GM21447 (cell line): ENCODE measurements around the gene CTTNBP2.

Source experiments
- ATAC-seq: cut with Tn5 transposase; IDR thresholded peaks from one replicate; pipeline ENCODE4 v1.9.1; 2021; ENCODE audit not compliant: unreplicated experiment

CTTNBP2 gene

DNA sequence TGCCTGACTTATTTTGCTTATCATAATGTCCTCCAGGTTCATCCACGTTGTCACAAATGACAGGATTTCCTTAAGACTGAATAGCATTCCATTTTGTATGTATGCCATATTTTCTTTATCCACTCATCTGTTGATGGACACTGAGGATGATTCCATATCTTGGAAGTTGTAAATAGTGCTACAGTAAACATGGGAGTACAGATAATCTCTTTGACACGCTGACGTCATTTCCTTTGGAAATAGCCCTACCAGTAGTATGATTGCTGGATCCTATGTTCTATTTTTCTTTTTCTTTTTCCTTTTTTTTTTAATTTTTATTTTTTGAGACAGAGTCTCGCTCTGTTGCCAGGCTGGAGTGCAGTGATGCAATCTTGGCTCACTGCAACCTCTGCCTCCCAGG, 167.6 kb downstream of the CTTNBP2 start:
- ATAC-seq: no peak

DNA sequence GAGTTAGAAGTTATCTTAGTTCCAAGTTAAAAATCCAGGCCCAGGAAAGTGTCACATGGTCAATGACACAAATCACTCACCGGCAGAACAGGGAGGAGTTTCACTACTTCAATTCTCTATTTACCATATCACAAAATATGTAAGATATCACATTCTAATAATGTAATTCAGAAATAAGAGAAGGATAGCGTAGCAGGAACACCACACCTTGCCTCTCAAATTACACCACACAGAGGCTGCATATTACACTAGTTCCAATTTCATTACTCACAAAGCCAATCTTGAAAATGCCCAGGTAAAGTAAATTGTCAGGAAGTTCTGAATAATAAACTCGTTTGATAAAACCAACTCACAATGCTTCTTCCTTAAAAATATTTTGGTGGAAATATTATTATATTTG, 169.2 kb downstream of the CTTNBP2 start:
- ATAC-seq: no peak

DNA sequence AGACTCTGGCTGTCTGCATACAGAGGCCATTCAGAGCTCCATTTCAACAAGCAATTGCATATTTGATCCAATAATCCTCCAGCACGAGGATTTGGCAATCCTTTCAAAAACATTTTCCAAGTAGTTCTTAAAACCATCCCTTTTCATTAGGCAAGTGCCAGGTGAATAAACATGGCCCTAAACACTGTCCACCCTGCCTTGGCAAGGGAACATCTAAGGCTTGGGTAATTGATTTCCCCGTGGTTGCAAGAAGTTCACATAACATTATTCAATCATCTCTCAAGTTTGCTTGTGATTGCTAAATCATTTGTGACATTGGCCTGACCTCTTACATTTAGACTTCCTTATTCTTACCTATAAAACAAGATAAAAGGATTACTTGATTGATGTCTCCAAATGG, 175.2 kb downstream of the CTTNBP2 start:
- no peak for ATAC-seq

DNA sequence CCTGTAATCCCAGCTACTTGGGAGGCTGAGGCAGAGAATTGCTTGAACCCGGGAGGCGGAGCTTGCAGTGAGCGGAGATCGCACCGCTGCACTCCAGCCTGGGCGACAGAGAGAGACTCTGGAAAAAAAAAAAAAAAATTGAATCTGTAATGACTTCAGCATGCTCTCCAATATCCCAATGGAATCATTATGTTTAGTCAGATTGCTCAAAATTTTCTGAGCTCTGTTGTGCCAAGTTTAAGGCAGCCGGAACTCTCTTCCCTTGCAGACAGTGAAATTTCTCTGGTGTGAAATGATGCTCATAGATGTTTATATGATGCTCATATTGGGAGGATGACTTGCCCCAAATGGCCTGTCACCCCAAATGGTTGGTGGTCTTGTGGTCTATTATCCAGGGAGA, 180.9 kb downstream of the CTTNBP2 start:
- no peak for ATAC-seq

DNA sequence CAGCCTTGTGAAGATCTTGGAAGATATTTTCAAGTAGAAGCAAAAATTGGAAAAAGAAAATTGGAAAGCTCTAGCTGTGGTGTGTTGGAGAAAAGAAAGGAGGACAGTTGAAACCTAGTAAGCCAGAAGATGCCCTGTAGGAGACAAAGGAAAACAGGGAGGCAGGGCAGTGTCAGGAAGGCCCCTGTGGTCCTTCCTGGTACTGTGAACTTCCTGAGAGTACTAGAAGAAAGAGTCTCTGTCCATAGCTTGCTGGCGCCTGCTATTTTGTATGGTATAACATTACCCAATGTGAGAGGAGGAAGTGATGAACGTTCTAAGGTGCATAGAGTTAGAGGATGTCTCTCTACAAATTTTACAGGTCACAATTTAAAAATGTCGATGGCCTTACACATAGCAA, 183.1 kb downstream of the CTTNBP2 start:
- ATAC-seq: no peak

DNA sequence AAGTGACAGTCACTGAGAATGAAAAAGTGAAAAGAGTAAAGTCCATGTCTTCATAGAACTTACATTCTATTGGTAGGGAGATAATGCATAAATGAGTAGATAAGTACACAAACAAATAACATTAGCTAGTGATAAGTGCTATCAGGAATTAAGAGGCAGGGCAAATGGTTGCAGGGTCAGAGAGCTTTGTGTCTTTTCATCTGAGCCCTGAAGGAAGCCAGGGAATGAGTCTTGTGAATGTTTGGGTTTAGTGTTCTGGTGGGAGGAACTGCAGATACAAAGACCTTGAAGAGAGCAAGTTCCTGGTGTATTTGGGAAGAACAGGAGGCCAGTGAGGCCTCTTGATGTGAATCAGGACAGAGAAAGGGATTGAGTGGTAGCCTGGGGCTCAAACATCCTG, 183.8 kb downstream of the CTTNBP2 start:
- no peak for ATAC-seq

DNA sequence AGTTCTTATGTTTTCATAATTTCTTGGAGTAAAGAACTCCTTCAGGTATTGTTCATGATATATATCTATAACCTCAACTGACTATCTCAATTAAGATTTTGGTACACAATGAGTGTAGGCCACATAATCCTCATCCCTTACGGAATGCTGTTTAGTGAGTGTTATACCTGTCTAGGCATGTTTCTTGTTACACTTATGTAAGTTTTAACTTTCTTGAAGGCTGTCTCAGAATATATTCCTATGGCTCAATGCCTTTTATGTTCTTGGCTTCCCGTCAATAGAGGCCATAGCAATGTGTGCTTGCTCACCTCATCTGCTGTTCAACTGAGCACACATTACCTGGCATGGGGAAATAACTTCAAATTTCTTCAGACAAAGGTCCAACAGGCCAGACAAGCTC, 185.1 kb downstream of the CTTNBP2 start:
- no peak for ATAC-seq

DNA sequence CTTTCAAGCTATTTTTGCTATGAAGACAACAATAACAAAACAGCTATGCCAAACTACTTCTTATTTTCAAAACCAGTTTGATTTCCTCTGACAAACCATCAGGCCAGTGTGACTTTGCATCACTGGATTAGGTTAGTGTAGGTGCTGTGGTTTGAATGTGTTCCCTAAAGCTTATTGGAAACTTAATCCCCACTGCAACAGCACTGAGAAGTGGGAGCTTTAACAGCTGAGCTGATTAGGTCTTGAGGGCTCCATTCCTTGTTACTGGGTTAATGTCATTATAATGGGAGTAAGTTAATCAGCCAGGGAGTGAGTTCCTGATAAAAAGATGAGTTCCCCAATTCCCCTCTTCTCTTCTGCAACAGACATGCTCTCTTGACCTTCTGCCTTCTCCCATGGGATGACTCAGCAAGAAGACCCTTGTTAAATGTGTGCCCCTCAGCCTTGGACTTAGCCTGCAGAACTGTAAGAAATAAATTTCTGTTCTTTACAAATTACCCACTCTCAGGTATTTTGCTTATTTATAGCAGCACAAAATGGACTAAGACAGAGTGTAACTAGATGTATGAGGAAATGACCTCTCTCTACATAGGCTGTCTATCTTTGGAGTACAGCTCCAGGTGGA, 186.8 kb downstream of the CTTNBP2 start:
- ATAC-seq: no peak

DNA sequence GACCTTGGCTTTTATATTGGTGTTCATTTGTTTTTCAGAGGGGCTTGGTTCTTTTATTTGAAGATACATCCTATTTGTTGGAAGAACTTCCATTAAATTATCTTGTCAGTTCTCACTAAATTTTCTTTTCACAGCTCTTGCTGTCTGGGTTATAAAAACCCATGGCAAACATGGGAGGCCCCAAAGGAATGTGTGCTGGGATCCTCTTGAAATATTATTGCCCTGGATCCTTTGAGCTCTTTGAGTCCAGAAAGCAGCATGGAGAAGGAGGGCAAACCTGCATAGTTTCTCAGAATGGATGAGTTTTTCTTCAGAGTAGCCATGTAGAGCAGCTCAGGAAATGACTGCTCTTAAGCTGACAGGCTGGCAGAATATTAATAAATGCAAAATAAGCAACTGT, 187.4 kb downstream of the CTTNBP2 start:
- no peak for ATAC-seq

DNA sequence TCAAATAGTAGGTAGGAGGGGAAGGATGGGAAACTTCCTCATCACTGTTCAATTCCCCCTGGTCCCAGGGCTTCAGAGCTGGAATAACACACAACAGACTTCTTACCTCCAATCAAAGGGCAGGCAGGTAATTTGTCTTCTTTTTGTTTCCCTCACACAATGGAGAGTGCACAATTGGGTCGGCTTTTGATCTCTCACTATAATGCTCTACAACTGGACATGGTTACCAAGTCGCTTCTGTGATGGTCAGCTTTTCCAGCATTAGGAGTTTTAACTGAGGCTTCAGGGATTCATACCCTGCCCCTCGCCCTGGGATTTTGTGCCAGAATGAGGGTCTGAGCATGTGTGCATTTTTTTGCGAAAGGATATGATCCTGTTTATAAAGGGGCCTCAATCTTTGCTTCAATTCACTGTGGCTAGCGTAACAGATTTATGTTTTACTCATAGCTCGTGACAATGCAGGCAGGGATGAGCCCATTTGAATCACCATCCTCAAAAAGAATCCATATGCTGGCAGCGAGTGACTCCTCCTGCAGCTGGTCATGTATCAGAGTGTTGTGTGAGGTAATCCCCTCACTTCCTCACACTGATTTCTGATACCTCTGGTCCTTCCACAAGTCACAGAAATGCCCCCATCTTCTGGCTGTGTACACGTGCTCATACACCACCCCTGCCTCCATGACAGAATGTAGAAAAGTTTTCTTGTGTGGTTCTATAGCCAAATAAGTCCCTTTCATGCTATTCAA, 189.6 kb downstream of the CTTNBP2 start:
- ATAC-seq: no peak

DNA sequence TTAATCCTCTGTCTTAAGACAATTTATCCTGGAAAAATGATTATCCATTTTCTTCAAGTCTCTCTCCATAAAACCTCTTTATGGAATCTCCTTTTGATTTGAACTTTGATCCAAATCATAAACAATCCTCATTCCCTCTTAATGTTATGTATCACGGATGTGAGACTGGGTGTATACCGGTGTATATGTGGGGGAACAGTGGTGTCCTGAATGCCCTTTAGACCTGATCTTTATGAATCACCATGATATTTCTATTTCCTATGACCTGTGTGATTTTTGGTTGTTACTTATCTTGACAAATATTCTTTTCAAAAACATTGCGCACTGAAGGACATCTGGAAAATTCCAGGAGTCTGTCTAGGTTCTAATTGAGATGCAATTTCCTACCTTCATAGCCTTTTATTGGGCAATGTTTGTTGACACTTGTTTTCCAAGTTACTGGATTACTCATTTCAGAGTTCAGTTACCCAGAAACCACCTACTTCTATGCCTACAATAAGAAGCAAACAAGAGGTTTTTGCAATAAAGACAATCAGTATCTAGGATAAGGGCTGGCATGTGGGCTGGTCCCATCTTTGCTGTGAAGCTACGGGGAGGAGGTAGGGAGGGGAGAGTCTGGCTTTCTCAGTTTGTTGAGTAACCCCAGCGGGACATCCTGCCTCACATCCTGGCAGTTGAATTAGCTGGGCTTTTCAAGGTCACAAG, 190.4 kb downstream of the CTTNBP2 start:
- no peak for ATAC-seq

DNA sequence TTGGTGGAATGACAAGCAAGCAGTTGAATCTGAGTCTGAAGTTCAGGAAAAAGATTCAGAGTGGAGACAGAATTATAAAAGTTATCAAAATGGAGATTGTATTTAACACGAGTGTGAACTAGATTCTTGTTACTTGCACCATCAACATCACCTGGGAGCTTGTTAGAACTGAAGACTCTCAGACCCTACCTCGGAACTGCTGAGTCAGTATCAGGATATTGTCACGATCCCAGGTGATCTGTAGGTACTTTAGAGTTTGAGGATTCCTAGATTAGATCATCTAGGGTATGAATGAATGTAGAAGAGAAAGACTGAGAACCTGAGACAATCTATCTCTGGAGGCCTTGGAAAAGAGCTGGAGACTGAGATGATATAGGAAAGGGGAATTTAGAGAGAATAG, 194.1 kb downstream of the CTTNBP2 start:
- no peak for ATAC-seq

DNA sequence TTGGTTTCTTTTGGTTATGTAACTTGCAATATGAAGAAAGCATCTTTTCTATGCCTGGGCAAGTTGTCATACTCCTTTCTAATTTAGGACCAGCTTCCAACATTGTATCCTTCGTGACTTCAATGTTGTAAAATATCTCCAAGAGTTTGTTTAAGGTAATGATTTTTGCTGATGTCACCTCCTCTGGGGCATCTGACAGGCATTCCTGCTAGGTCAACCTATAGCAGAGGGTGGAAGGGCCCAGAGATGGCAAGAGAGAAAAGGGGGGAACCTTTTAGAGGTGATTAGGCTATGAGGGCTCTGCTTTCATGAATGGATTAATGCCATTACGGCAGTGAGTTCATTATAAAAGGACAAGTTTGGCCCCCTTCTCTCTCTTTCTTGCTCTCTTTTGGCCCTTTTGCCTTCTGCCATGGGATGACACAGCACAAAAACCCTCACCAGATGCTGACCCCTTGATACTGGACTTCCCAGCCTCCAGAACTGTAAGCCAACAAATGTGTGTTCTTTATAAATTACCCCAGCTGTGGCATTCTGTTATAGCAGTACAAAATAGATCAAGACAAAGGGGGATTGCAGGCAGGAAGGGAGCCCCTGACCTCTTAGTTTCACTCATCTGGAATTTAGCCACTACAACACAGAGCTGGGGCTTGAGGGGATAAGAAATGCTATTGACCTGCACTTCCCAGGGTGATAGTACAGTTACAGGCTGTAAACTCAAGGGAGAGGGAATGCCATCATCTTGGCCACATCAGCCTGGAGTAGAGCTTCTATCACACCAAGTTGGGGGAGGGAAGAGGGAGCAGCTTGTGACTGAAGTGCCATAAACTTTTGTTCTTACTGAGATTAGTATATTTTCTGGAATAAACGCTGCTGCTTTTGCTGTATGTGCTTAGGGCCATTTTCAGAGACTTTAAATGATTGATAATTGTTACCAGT, 197.5 kb downstream of the CTTNBP2 start:
- no peak for ATAC-seq

DNA sequence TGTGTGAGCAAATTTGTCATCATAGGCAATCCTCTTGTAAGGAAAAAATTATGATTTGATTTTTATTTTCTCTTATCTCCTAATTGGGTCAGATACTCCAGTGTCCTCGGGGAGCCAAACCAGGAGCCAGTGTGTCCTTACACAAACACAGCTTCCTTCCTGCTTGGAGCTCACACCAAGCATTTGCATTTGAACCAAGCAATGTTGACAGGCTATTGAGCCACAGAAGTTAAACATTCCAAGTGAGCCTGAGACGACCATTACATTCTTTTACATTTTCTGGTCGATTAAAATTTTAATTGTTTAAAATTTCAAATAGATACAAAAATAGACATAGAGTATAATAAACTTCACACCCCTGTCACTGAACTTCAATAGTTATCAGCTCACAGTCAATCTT, 198.6 kb downstream of the CTTNBP2 start:
- no peak for ATAC-seq

DNA sequence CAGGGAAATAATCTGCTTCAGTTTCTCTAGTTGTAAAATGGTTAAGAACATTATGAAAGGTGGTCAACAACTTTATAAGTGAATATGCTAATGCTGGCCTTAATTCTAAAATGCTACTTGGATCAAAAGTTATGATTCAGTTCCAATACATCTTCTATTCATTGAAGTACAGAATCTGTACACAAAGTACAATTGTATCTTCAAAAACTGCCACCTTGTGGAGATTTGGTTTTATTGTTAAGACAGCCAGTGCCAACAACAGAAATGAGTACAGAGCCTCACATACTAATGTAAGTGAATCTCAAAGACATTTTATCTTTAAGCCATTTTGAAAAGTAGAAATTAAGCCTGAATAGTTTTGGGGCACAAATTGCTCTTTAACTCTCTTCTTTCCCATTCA, 199.4 kb downstream of the CTTNBP2 start:
- no peak for ATAC-seq

DNA sequence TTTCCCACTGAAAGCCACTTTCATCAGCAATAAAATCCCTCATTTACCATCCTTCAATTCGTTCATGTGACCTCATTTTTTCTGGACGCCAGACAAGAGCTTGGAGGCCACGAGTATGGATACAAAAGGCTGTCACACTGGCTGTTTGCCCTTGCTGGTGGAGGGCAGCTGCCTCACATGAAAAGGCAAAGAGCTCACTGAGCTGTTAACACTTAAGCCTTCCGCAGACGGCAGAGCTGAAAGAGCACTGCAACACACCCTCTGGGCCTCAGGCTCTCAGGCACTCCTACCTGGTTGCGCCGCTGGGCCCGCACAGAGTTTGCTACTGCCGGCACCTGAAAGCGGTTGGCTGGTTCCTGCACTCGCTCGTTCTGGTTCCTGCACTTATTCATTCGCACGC, 199.9 kb downstream of the CTTNBP2 start:
- no peak for ATAC-seq

DNA sequence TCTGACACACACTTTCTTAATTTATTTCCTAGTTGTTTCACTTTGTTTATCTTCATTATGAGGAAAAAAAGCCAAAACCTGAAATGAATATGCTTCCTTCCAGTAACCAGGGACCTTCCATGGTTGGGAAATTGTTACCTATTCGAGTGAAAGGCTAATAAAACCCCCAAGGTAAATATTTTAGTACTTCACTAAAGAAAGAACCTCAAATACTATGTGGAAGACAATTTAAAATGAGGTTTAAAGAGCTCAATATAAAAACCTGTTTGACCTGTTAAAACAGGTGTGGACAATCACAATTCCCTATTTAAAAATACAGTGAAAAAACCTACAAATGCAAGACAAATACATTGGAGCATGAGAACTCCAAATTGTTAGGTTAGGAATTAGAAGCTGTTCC, 200.8 kb downstream of the CTTNBP2 start:
- no peak for ATAC-seq

DNA sequence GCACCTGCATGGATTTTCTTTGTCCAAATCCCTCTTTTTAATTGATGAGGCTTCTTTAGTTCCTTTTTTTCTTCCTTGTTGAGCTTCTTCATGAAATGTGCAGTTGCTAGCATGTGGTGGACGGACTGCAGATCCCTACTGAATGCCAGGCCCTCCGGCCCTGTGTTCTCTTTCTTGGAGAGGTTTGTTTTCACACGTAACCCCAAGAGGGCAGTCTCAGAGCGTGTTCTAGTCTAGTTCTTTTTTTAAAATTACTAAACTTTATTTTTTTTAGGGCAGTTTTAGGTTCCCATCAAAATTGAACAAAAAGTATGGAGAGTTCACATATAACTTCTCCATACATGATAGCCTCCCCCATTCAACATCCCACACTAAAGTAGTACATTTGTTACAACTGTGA, 203.4 kb downstream of the CTTNBP2 start:
- ATAC-seq: no peak

DNA sequence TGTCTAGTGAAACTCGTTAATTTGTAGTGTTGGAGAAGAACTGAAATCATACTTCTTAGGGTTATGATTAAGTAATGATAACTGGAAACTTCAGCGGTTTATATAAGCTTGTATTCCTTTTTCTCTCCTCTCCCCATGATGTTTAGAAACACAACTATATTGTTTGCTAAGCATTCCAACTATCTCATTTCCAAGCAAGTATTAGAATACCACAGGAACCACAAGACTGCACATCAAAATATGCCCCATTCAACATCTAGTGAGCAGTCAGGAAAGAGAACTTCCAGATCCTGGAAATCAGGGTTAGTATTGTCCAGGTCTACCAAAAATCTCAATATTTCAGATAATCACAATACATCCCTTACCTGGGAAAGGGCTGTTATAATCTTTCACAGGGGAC, 205.8 kb downstream of the CTTNBP2 start:
- ATAC-seq: no peak

DNA sequence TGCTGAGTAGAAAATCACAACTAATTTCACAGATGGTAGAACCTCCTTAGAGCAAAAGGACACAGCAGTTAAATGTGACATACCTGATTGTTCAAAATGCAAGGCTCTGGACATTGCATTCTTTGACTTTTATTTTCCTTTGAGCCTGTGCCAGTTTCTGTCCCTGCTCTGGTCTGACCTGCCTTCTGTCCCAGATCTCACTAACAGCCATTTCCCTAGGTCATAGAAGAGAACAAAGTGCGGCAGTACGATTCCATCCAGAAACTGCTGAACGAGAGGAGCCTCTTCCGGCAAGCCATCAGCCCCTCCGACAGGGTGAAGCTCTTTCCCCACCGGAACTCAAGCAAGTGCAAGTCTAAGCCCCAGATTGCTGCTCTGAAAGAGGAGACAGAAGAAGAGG, 206.6 kb downstream of the CTTNBP2 start:
- no peak for ATAC-seq

DNA sequence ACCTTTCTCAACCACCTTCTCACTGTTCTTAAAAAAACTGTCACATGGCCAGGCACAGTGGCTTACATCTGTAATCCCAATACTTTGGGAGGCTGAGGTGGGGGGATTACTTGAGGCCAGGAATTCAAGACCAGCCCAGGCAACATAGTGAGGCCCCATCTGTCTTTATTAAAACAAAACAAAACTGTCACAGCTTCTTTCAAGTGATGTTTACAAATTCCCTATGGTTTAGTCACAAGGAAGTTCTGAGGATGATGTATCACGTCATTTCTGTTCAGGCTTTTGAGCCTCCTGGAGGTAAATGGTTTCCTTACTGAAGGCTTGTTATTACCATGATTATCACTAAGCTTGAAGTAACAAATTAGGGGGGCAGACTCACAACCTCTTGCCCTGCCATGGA, 207.2 kb downstream of the CTTNBP2 start:
- no peak for ATAC-seq
